Limb (tissue), 2 donors: ENCODE measurements around the gene ZNF442.
"Not testable (repeated sequence)": the region's sequence is repeated elsewhere in the genome, so short reads cannot be mapped to it uniquely, and the experiment has no call there.

Source experiments
- DNase-seq, 2 donors: peaks; one replicate each; pipeline ENCODE4 v3.0.0-alpha.2; 2016; ENCODE audit errors: extremely low spot score in 2 of 2

The ZNF442 gene

GRCh38 chr19:12331211-12331941, 34.1 kb downstream of the ZNF442 start:
- no peak for DNase-seq

DNA sequence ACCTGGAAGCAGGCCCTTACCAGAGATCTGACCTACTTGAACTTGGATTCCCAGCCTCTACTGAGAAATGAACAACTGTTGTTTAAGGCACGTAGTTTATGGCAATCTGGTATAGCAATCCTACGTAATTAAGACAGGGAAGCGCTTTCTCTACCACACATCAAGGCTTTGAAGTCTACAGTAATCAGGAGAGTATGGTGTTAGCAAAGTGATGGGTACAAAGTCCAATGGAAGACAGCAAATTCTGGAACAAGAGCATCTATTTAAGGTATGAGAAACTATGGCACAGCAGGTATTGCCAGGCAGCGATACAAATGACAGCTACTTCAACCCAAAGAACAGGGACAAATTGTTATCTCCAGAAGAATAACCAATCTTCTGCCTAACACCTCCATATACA, 35.1 kb downstream of the ZNF442 start:
- no peak for DNase-seq

DNA sequence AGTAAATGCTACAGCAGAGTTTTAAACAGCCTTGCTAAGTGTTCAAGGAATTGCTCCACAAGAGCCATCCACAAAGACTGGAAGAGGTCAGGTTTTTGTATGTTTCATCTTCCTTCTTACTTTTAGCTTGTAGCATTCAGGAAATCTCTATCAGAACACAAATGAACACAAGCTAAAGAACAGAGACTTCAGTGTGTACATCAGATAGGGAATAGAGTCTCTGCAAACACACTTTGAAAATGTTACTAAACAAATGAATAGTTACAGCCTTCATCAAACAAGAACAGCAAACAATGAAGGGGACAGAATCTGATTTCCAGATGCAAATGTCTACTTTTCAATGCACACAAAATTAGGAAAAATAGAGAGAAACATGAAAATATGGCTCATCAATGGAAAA, 39.8 kb downstream of the ZNF442 start:
- no peak for DNase-seq

DNA sequence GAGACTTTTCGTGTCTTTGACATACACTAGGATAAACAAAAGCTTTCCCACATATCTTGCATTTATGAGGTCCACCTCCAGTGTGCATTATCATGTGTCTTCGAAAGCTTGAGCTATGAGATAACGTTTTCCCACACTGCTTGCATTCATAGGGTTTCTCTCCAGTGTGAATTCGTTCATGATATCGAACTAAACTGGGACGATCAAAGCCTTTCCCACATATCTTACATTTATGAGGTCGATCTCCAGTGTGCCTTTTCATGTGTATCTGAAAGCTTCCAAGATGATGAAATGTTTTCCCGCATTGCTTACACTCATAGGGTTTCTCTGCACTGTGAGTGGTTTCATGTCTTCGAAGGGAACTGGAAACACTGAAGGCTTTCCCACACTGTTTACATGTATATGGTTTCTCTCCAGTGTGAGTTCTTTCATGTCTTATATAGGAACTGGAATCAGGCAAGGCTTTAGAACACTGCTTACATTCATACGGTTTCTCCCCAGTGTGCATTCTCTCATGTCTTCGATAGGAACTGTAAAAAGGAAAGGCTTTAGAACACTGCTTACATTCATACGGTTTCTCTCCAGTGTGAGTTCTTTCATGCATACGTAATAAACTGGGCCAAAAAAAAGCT, 46.6 kb downstream of the ZNF442 start:
- DNase-seq: no peak

DNA sequence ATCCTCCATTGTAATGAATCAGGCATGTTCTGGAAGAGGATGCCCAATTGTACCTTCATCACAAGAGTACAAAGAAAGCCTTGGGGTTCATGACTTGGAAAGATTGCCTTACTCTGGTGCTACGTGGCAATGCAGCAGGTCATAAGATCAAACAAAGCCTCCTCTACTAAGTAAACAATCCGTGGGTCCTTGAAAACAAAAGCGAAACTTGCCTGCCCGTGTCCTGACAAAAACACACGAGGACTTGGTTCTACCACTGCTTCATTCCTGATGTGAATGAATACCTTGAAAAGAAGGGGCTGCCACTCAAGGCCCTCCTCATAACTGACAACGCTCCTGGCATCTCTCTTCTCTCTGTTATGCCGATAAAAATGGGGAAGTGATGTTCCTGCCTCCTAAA, 50.9 kb downstream of the ZNF442 start:
- DNase-seq: no peak

DNA sequence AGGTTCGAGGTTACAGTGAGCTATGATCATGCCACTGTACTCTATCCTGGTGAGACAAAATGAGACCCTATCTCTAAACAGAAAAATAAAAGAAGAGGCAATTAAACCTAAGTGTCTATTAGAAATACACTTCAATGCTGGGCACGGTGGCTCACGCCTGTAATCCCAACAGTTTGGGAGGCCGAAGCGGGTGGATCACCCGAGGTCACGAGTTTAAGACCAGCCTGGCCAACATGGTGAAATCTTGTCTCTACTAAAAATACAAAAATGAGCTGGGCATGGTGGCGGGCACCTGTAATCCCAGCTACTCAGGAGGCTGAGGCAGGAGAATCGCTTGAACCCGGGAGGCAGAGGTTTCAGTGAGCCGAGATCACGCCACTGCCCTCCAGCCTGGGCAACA, 56.6 kb downstream of the ZNF442 start:
- not testable (repeated sequence) for DNase-seq
